ENCODE measurements around the gene RFT1. TPM values are rescaled to one million over a fixed set of nuclear protein-coding genes. Genes with fewer than 3 reads are reported as not detected.

RFT1 gene
- polyA plus RNA-seq, 5 donors = 21.3 to 25.4 (median 24.6) TPM

- no peak for DNase-seq
These were observed 91.4 kb downstream of the RFT1 start for GRCh38 chr3:53038679-53039375.

Other genes starting within 250 kb of the RFT1 start
- gene STIMATE, start 232.9 kb downstream of the RFT1 start, polyA plus RNA-seq (ENCODE audit: insufficient read depth in 1 of 5, insufficient read length in 5 of 5, low replicate concordance in 1 of 5) = 10 to 100 TPM; 13.4 to 18.6 (median 16.0) TPM
- 10 to 100 TPM in 1 of 5 donors, 1 to 10 TPM in 4; 7.4 to 10.9 (median 7.9) TPM for gene SFMBT1, start 84.4 kb downstream of the RFT1 start, polyA plus RNA-seq (ENCODE audit: insufficient read depth in 1 of 5, insufficient read length in 5 of 5, low replicate concordance in 1 of 5)
- 10 to 100 TPM; 38.6 to 54.7 (median 52.4) TPM for gene PRKCD, start 30.8 kb upstream of the RFT1 start, polyA plus RNA-seq (ENCODE audit: insufficient read depth in 1 of 5, insufficient read length in 5 of 5, low replicate concordance in 1 of 5)
- 100 to 1,000 TPM; 161 to 273 (median 228) TPM for gene TKT, start 125.6 kb upstream of the RFT1 start, polyA plus RNA-seq (ENCODE audit: insufficient read depth in 1 of 5, insufficient read length in 5 of 5, low replicate concordance in 1 of 5)
- gene DCP1A, start 217.1 kb upstream of the RFT1 start, polyA plus RNA-seq (ENCODE audit: insufficient read depth in 1 of 5, insufficient read length in 5 of 5, low replicate concordance in 1 of 5) = 10 to 100 TPM; 25.7 to 39.7 (median 31.3) TPM